CD8-positive, alpha-beta memory T cell (primary cell): Measurements from ENCODE around the gene PPM1E. TPM values are rescaled to one million over a fixed set of nuclear protein-coding genes. Genes with fewer than 3 reads are reported as not detected.

Experiments
- CTCF ChIA-PET: fragments of 350-600 bp; sonication (Branson Sonifier 250); formaldehyde crosslinking; loops from one replicate; lab custom pipeline; 2021; ENCODE audit warnings: antibody characterized with exemption; lab: Charles Lee
- POLR2A ChIA-PET: fragments of 350-600 bp; sonication (Branson Sonifier 250); formaldehyde crosslinking; loops from one replicate; lab custom pipeline; 2021; ENCODE audit warnings: antibody characterized with exemption; lab: Charles Lee
- DNase-seq, 5 donors: peaks; one replicate each; pipeline versions ENCODE4 v3.0.0 to v3.0.0-alpha.2; 2020 to 2022; ENCODE audit warnings: mixed read lengths in 1 of 5
- H3K27ac ChIP-seq: one replicate; pipeline ENCODE4 v1.7.0; 2013; ENCODE audit warnings: low read depth, mild to moderate bottlenecking, low read length, moderate library complexity
- H3K27me3 ChIP-seq: 2 replicates; pipeline ENCODE4 v1.7.0; 2013; ENCODE audit warnings: low read length, mild to moderate bottlenecking; ENCODE audit not compliant: insufficient read depth, poor library complexity, severe bottlenecking
- H3K36me3 ChIP-seq: 2 replicates; pipeline ENCODE4 v1.7.0; 2013; ENCODE audit warnings: mild to moderate bottlenecking, low read length, moderate library complexity; ENCODE audit not compliant: insufficient read depth
- H3K4me1 ChIP-seq: 2 replicates; pipeline ENCODE4 v1.7.0; 2013; ENCODE audit warnings: mild to moderate bottlenecking, low read length, moderate library complexity; ENCODE audit not compliant: insufficient read depth
- H3K4me3 ChIP-seq: 2 replicates; pipeline ENCODE4 v1.7.0; 2013; ENCODE audit warnings: mild to moderate bottlenecking, low read length
- H3K9me3 ChIP-seq: 2 replicates; pipeline ENCODE4 v1.7.0; 2013; ENCODE audit warnings: mild to moderate bottlenecking, low read length
- H3K27ac Mint-ChIP-seq, 8 donors: one replicate each; pipeline ENCODE4 v1.8.0; 2020 to 2021; ENCODE audit warnings: mixed read lengths in 8 of 8, mild to moderate bottlenecking in 6 of 8, inconsistent platforms in 3 of 8, moderate library complexity in 3 of 8
- H3K27me3 Mint-ChIP-seq, 2 donors: one replicate each; pipeline ENCODE4 v1.8.0; 2020 to 2021; ENCODE audit warnings: mixed read lengths in 2 of 2, mild to moderate bottlenecking in 1 of 2, moderate library complexity in 1 of 2
- H3K36me3 Mint-ChIP-seq, 3 donors: one replicate each; pipeline ENCODE4 v1.8.0; 2020 to 2021; ENCODE audit warnings: mixed read lengths in 3 of 3, inconsistent platforms in 1 of 3, mild to moderate bottlenecking in 1 of 3
- H3K4me1 Mint-ChIP-seq, 3 donors: one replicate each; pipeline ENCODE4 v1.8.0; 2020 to 2021; ENCODE audit warnings: mixed read lengths in 3 of 3, inconsistent platforms in 1 of 3, mild to moderate bottlenecking in 1 of 3
- H3K4me3 Mint-ChIP-seq, 7 donors: one replicate each; pipeline ENCODE4 v1.8.0; 2020 to 2021; ENCODE audit warnings: mixed read lengths in 7 of 7, mild to moderate bottlenecking in 6 of 7, moderate library complexity in 4 of 7, inconsistent platforms in 2 of 7
- H3K9me3 Mint-ChIP-seq, 5 donors: one replicate each; pipeline ENCODE4 v1.8.0; 2020 to 2022; ENCODE audit warnings: mixed read lengths in 5 of 5, mild to moderate bottlenecking in 3 of 5, moderate library complexity in 2 of 5, inconsistent platforms in 1 of 5
- polyA plus RNA-seq: library from polyadenylated mRNA; unstranded; fragments of 300-500 nt; fragmentation: Illumina TruSeq; gene quantifications from one replicate; pipeline ENCODE4 v1.2.3, GENCODE V29; 2021
- total RNA-seq, 2 experiments: library from RNA; stranded (reverse); gene quantifications; one replicate each; pipeline ENCODE4 v1.2.3, GENCODE V29; 2021

Gene PPM1E
- total and polyA plus RNA-seq, 3 experiments from 2014 or later: 0.05 TPM; not detected in 2

DNA sequence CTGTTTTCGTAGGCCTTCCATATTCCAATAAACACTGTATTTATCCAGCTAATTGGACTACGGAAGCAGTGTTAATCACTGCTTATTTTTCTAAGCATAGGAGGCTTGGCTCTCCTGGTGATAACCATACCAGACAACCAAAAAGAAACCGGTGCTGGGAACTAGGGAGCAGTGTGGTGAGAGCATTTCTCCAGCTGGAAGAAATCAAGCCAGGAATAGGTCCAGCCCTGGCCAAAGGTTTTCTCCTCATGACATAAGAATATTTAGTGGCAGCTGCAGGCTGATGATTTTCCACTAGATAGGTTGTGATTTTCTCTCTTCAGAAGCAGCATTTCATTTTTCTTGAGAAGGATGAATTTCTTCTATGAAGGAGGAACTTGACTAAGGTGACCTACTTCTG lies 209.6 kb downstream of the PPM1E start:
- no peak overlapping the region for H3K27ac ChIP-seq
- DNase-seq: no peak
- Mint-ChIP-seq H3K27me3 (no peaks in the 10 kb centered on the region), H3K9me3 (no peaks in the 10 kb centered on the region), H3K36me3 (no peaks in the 10 kb centered on the region), H3K4me3 (no peak overlapping the region), H3K4me1 (peaks cover 7 to 15% (median 12%) of the 10 kb centered on the region in 3 donors), H3K27ac (no peak overlapping the region)
- no peaks in the 10 kb centered on the region for H3K27me3 ChIP-seq
- no peaks in the 10 kb centered on the region for H3K36me3 ChIP-seq
- no peaks in the 10 kb centered on the region for H3K4me1 ChIP-seq
- ChIA-PET CTCF (no interaction called here), POLR2A (no interaction called here)
- no peak overlapping the region for H3K4me3 ChIP-seq
- no peaks in the 10 kb centered on the region for H3K9me3 ChIP-seq

DNA sequence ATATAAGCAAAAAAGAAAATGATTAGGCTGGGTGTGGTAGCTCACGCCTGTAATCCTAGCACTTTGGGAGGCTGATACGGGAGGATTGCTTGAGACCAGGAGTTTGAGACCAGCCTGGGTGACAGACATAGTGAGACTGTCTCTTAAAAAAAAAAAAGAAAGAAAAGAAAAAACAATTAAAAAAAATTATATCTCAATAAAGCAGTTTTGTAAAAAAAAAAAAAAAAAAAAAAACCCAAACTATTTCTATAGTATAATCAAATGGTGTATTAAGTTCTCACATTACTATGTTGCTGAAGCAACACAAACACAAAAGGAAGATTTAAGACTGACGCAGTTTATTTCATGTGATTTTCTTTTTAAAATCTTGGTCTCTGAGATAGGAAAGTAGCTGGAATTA lies 210.6 kb downstream of the PPM1E start:
- no peaks in the 10 kb centered on the region for H3K36me3 Mint-ChIP-seq
- Histone ChIP-seq H3K27ac (no peak overlapping the region), H3K4me3 (no peak overlapping the region), H3K9me3 (no peaks in the 10 kb centered on the region), H3K27me3 (no peaks in the 10 kb centered on the region), H3K4me1 (no peaks in the 10 kb centered on the region), H3K36me3 (no peaks in the 10 kb centered on the region)
- H3K4me1 Mint-ChIP-seq: peaks cover 7 to 15% (median 12%) of the 10 kb centered on the region in 3 donors
- DNase-seq: no peak
- no peaks in the 10 kb centered on the region for H3K9me3 Mint-ChIP-seq
- no peak overlapping the region for H3K4me3 Mint-ChIP-seq
- ChIA-PET POLR2A (interaction anchor here (0.7 kb wide), 1 partner anchor 31 kb away, joined by 5 read pairs; no protein-coding TSS in a partner anchor), CTCF (no interaction called here)
- H3K27ac Mint-ChIP-seq: no peak overlapping the region
- no peaks in the 10 kb centered on the region for H3K27me3 Mint-ChIP-seq

- CTCF ChIA-PET: no interaction called here
- no peaks in the 10 kb centered on the region for H3K9me3 Mint-ChIP-seq
- POLR2A ChIA-PET: no interaction called here
- no peak overlapping the region for H3K4me3 ChIP-seq
- H3K4me3 Mint-ChIP-seq: peak overlapping the region in 3 of 7 donors; percentile 0 to 46 (median 29)
- H3K4me1 Mint-ChIP-seq: peaks cover 7 to 15% (median 12%) of the 10 kb centered on the region in 3 donors
- no peaks in the 10 kb centered on the region for H3K36me3 Mint-ChIP-seq
- DNase-seq: peak in 2 of 5 donors; percentile 1 to 15
- H3K27ac Mint-ChIP-seq: peak overlapping the region in 5 of 8 donors; percentile 1 to 47 (median 29)
- H3K36me3 ChIP-seq: no peaks in the 10 kb centered on the region
- H3K4me1 ChIP-seq: no peaks in the 10 kb centered on the region
- no peaks in the 10 kb centered on the region for H3K27me3 Mint-ChIP-seq
- no peaks in the 10 kb centered on the region for H3K9me3 ChIP-seq
- H3K27ac ChIP-seq: no peak overlapping the region
- H3K27me3 ChIP-seq: no peaks in the 10 kb centered on the region
These were observed 212.9 kb downstream of the PPM1E start for GRCh38 chr17:58968426-58969061.

DNA sequence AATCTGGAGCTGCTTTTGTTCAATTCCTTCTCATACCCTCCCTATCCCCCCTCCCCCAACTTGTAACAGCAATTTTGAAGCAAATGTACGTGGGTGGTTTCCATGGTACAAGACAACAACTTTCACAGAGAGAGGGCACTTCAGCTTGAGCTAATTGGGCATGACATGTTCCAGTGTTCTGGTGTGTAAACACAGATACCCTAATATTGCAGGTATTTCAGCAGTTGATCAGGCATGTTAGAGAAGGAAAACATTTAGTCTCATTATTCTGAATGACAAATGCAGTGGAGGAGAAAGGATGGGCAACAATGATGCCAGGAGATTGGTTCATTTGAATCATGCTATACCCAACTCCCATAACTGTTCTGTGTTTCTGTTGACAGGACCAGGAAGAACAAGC lies 213.5 kb downstream of the PPM1E start:
- Histone ChIP-seq H3K4me3 (no peak overlapping the region), H3K27ac (no peak overlapping the region), H3K36me3 (no peaks in the 10 kb centered on the region), H3K27me3 (no peaks in the 10 kb centered on the region), H3K9me3 (no peaks in the 10 kb centered on the region), H3K4me1 (no peaks in the 10 kb centered on the region)
- DNase-seq: no peak
- Mint-ChIP-seq H3K27me3 (no peaks in the 10 kb centered on the region), H3K36me3 (no peaks in the 10 kb centered on the region), H3K27ac (no peak overlapping the region), H3K4me1 (peaks cover 7 to 15% (median 12%) of the 10 kb centered on the region in 3 donors), H3K4me3 (peak overlapping the region in 1 of 7 donors; percentile 27), H3K9me3 (no peaks in the 10 kb centered on the region)
- POLR2A ChIA-PET: no interaction called here
- CTCF ChIA-PET: no interaction called here

DNA sequence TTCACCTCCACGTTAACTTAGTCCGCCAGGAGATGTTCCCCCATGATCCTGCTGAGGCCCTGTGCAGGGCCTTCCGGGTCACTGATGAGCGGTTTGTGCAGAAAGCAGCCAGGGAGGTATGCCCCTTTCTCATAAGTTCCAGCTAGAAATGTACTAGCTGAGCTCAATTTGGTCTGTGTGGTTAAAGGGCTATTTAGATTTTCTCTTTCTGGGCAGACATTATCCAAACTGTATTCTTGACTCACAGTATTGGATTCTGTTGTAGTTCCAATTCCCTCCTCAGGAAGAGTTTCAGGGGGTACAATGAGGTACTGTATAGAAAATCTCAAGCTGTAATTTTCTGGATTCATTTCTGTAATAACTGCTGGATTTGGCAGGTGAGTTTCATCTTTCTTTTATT lies 214.0 kb downstream of the PPM1E start:
- Histone ChIP-seq H3K9me3 (no peaks in the 10 kb centered on the region), H3K4me3 (no peak overlapping the region), H3K36me3 (no peaks in the 10 kb centered on the region), H3K4me1 (no peaks in the 10 kb centered on the region), H3K27ac (no peak overlapping the region), H3K27me3 (no peaks in the 10 kb centered on the region)
- DNase-seq: no peak
- no peak overlapping the region for H3K27ac Mint-ChIP-seq
- no peaks in the 10 kb centered on the region for H3K27me3 Mint-ChIP-seq
- ChIA-PET CTCF (no interaction called here), POLR2A (no interaction called here)
- peaks cover 7 to 15% (median 12%) of the 10 kb centered on the region in 3 donors for H3K4me1 Mint-ChIP-seq
- no peaks in the 10 kb centered on the region for H3K36me3 Mint-ChIP-seq
- H3K4me3 Mint-ChIP-seq: no peak overlapping the region
- no peaks in the 10 kb centered on the region for H3K9me3 Mint-ChIP-seq

- Histone ChIP-seq H3K27ac (no peak overlapping the region), H3K9me3 (no peaks in the 10 kb centered on the region), H3K4me1 (no peaks in the 10 kb centered on the region), H3K4me3 (no peak overlapping the region), H3K27me3 (no peaks in the 10 kb centered on the region), H3K36me3 (no peaks in the 10 kb centered on the region)
- peaks cover 0 to 4% (median 0%) of the 10 kb centered on the region in 3 donors for H3K36me3 Mint-ChIP-seq
- no peak overlapping the region for H3K4me3 Mint-ChIP-seq
- ChIA-PET POLR2A (no interaction called here), CTCF (no interaction called here)
- peaks cover 7 to 15% (median 12%) of the 10 kb centered on the region in 3 donors for H3K4me1 Mint-ChIP-seq
- no peak for DNase-seq
- no peaks in the 10 kb centered on the region for H3K9me3 Mint-ChIP-seq
- H3K27me3 Mint-ChIP-seq: no peaks in the 10 kb centered on the region
- peak overlapping the region in 1 of 8 donors; percentile 31 for H3K27ac Mint-ChIP-seq
These were observed 215.2 kb downstream of the PPM1E start for GRCh38 chr17:58970609-58971450.

- Mint-ChIP-seq H3K9me3 (no peaks in the 10 kb centered on the region), H3K36me3 (peaks cover 0 to 5% (median 0%) of the 10 kb centered on the region in 3 donors), H3K4me3 (no peak overlapping the region), H3K4me1 (peaks cover 0 to 5% (median 1%) of the 10 kb centered on the region in 3 donors), H3K27me3 (no peaks in the 10 kb centered on the region), H3K27ac (no peak overlapping the region)
- H3K27ac ChIP-seq: no peak overlapping the region
- ChIA-PET CTCF (no interaction called here), POLR2A (no interaction called here)
- H3K9me3 ChIP-seq: no peaks in the 10 kb centered on the region
- DNase-seq: no peak
- no peak overlapping the region for H3K4me3 ChIP-seq
- H3K27me3 ChIP-seq: no peaks in the 10 kb centered on the region
- H3K4me1 ChIP-seq: no peaks in the 10 kb centered on the region
- no peaks in the 10 kb centered on the region for H3K36me3 ChIP-seq
These were observed 218.7 kb downstream of the PPM1E start for GRCh38 chr17:58974354-58974753.

- Histone ChIP-seq H3K36me3 (no peaks in the 10 kb centered on the region), H3K27ac (no peak overlapping the region), H3K4me1 (no peaks in the 10 kb centered on the region), H3K9me3 (no peaks in the 10 kb centered on the region), H3K4me3 (no peak overlapping the region), H3K27me3 (no peaks in the 10 kb centered on the region)
- H3K27ac Mint-ChIP-seq: no peak overlapping the region
- DNase-seq: no peak
- no peaks in the 10 kb centered on the region for H3K9me3 Mint-ChIP-seq
- no peaks in the 10 kb centered on the region for H3K4me1 Mint-ChIP-seq
- no peaks in the 10 kb centered on the region for H3K27me3 Mint-ChIP-seq
- no peak overlapping the region for H3K4me3 Mint-ChIP-seq
- ChIA-PET POLR2A (no interaction called here), CTCF (interaction anchor here (1.4 kb wide), 1 partner anchor 28 kb away, joined by 3 read pairs; no protein-coding TSS in a partner anchor)
- H3K36me3 Mint-ChIP-seq: peaks cover 0 to 5% (median 0%) of the 10 kb centered on the region in 3 donors
These were observed 220.9 kb downstream of the PPM1E start for GRCh38 chr17:58976541-58976940.
